Retinal pigment epithelial cell (primary cell): ENCODE measurements around the gene FBXL7.
"Not testable (repeated sequence)": the region's sequence is repeated elsewhere in the genome, so short reads cannot be mapped to it uniquely, and the experiment has no call there.

Experiments used
- DNase-seq: peaks from one replicate; pipeline ENCODE4 v3.0.0-alpha.2; 2010; ENCODE audit warnings: low read depth
- H3K4me3 ChIP-seq: 2 replicates; pipeline ENCODE4 v1.5.1; 2011; ENCODE audit warnings: mild to moderate bottlenecking, low read length, control low read depth, moderate library complexity
- CTCF ChIP-seq: conservative IDR thresholded peaks from 2 replicates; pipeline ENCODE4 v1.5.1; 2011; ENCODE audit warnings: low read depth, low read length, control low read depth, inconsistent platforms

FBXL7 gene

DNA sequence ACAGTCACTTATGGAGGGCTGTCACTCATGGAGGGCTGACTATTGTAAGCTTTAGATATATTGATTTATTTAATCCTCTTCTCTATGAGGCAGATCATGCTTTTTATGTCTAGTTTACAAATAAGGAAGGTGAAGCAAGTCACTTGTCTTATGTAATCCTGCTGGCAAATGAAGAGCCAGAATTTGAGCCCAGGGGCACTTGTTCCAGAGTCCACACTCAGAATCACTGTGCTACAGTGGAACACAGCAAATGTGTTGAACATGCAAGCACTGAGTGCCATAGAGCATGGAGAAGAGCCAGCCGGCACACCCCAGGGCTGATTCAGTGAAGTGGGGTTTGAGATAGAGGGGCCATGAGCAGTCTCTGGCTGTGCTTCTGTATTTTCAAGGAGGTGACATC, 353.0 kb downstream of the FBXL7 start:
- DNase-seq, result no peak
- TF ChIP-seq CTCF, result no peak
- H3K4me3 ChIP-seq, result no peak overlapping the region

- TF ChIP-seq CTCF, result no peak
- no peak overlapping the region for H3K4me3 ChIP-seq
- no peak for DNase-seq
Measured at GRCh38 chr5:15858326-15858725, 358.3 kb downstream of the FBXL7 start.

GRCh38 chr5:15864536-15865215, 364.7 kb downstream of the FBXL7 start:
- no peak for DNase-seq
- no peak overlapping the region for H3K4me3 ChIP-seq
- no peak for TF ChIP-seq CTCF

DNA sequence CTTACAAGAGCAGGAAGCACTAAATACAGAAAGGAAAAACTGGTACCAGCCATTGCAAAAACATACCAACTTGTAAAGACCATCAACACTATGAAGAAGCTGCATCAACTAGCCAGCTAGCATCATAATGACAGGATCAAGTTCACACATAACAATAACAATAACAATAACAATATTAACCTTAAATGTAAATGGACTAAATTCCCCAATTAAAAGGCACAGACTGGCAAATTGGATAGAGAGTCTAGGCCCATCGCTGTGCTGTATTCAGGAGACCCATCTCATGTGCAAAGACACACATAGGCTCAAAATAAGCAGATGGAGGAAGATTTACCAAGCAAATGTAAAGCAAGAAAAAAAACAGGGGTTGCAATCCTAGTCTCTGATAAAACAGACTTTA, 372.3 kb downstream of the FBXL7 start:
- not testable (repeated sequence) for H3K4me3 ChIP-seq, DNase-seq

DNA sequence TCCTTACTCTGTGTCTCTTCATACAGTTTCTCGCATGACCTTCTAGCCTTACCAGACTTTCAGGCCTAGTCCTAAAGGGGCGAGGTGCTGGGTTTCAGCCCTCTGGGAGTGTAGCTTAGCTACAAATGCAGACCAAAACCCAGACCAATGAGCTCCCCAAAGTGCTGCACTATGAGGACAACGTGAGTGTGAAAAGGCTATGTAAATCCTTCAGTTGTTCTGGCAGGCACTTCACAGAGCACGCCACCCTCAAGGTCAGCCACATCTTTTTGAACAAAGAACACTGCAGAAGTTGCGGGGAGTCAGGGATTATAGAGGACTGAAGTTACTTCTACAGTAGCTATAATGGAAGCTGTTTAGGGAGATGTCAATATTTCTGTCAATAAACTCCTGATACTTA, 377.9 kb downstream of the FBXL7 start:
- DNase-seq, result no peak
- H3K4me3 ChIP-seq, result no peak overlapping the region
- no peak for TF ChIP-seq CTCF

DNA sequence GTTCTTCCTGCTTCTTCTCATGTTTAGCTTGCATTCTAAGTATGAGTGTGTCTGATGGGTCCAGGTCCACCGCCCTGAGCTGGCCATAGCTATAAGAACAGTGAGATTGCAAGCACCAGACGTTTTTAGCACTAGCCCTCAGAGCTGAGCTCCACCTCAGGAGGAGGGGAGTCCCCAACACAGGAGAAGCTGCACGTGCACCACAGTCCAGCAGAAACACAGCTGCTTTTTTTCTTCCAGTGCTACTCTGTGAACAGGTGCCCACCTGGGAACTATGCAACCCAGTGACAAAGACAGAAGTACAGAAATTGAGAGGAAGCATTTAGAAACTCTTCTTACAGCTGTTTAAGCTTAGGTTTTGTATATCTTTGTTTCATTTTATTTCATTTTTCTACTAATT, 380.2 kb downstream of the FBXL7 start:
- TF ChIP-seq CTCF, result no peak
- no peak overlapping the region for H3K4me3 ChIP-seq
- no peak for DNase-seq

DNA sequence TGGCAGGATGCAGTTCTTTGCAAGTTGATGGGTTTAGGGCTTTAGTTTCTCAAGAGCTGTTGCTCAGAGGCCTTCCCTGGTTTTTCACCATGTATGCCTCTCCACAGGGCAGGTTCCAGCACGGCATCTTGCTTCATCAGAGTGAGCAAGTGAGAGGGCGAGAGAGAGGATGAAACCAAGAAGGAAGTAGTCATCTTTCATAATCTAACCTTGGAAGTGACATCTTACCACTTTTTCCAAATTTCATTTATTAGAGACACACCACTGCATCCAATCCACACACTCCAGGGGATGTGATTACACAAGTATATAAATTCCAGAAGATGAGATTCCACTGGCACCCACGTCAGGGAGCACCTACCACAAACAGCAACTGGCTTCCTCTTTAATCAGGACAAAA, 385.2 kb downstream of the FBXL7 start:
- H3K4me3 ChIP-seq, result no peak overlapping the region
- no peak for DNase-seq
- TF ChIP-seq CTCF, result no peak

- TF ChIP-seq CTCF, result no peak
- no peak overlapping the region for H3K4me3 ChIP-seq
- DNase-seq, result no peak
Measured at GRCh38 chr5:15886156-15886555, 386.2 kb downstream of the FBXL7 start.
